T follicular helper cell (primary cell): ENCODE measurements around the gene SLC25A26.

Source experiments
- DNase-seq: peaks from one replicate; pipeline ENCODE4 v3.0.0-alpha.2; 2020; ENCODE audit warnings: low read depth

Gene SLC25A26

GRCh38 chr3:66372681-66373350, 152.0 kb downstream of the SLC25A26 start:
- DNase-seq = peak; percentile 40

- DNase-seq = no peak
These were observed 155.8 kb downstream of the SLC25A26 start for GRCh38 chr3:66376568-66376967.

GRCh38 chr3:66377800-66378199, 157.0 kb downstream of the SLC25A26 start:
- DNase-seq = peak; percentile 9

- peak; percentile 51 for DNase-seq
These were observed 157.5 kb downstream of the SLC25A26 start for GRCh38 chr3:66378256-66378655.

- DNase-seq = no peak
These were observed 158.8 kb downstream of the SLC25A26 start for GRCh38 chr3:66379565-66379964.

- DNase-seq = no peak
These were observed 159.6 kb downstream of the SLC25A26 start for GRCh38 chr3:66380200-66380932.

- no peak for DNase-seq
These were observed 160.8 kb downstream of the SLC25A26 start for GRCh38 chr3:66381626-66382025.

- no peak for DNase-seq
These were observed 161.3 kb downstream of the SLC25A26 start for GRCh38 chr3:66382142-66382541.

GRCh38 chr3:66383023-66383422, 162.2 kb downstream of the SLC25A26 start:
- no peak for DNase-seq

GRCh38 chr3:66383998-66384745, 163.4 kb downstream of the SLC25A26 start:
- no peak for DNase-seq

GRCh38 chr3:66385066-66385465, 164.3 kb downstream of the SLC25A26 start:
- no peak for DNase-seq

GRCh38 chr3:66386011-66386924, 165.5 kb downstream of the SLC25A26 start:
- no peak for DNase-seq

- DNase-seq = no peak
These were observed 166.3 kb downstream of the SLC25A26 start for GRCh38 chr3:66386925-66387650.

GRCh38 chr3:66390013-66390412, 169.2 kb downstream of the SLC25A26 start:
- no peak for DNase-seq

GRCh38 chr3:66392512-66392911, 171.7 kb downstream of the SLC25A26 start:
- DNase-seq = no peak

- DNase-seq = no peak
These were observed 172.1 kb downstream of the SLC25A26 start for GRCh38 chr3:66392966-66393332.

GRCh38 chr3:66393333-66394005, 172.7 kb downstream of the SLC25A26 start:
- DNase-seq = no peak

- peak; percentile 52 for DNase-seq
These were observed 173.4 kb downstream of the SLC25A26 start for GRCh38 chr3:66394019-66394752.

- no peak for DNase-seq
These were observed 174.0 kb downstream of the SLC25A26 start for GRCh38 chr3:66394753-66395249.

GRCh38 chr3:66395635-66396034, 174.8 kb downstream of the SLC25A26 start:
- DNase-seq = no peak
